GM15510 (cell line): ENCODE measurements around the gene CACNB4.

ENCODE experiments used
- POLR2A ChIP-seq: IDR thresholded peaks from 3 replicates; pipeline ENCODE4 v1.6.1; 2011; ENCODE audit warnings: borderline replicate concordance; ENCODE audit not compliant: insufficient read length; ENCODE audit errors: extremely low read depth

Gene CACNB4

GRCh38 chr2:151967829-151968722, 130.8 kb downstream of the CACNB4 start:
- no peak for TF ChIP-seq POLR2A

DNA sequence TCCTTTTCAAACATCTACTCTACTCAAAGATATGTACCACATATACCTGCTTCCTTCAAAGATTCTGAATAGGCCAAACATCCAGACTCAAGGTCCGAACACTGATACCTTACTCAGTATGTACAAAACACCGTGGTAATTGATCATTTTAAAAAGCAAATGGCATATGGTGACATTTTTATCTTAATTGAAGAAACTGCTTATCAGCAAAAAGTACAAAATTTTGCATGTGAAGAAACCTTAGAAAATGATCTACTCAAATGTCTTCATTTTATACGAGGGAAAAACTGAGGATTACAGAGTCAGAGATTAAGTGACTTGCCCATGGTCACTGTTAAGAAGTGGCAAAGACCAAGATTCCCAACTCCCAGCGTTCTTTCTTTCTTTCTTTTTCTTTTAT, 133.0 kb downstream of the CACNB4 start:
- TF ChIP-seq POLR2A, result no peak

GRCh38 chr2:151961558-151961957, 137.3 kb downstream of the CACNB4 start:
- no peak for TF ChIP-seq POLR2A

GRCh38 chr2:151959238-151959637, 139.6 kb downstream of the CACNB4 start:
- no peak for TF ChIP-seq POLR2A

DNA sequence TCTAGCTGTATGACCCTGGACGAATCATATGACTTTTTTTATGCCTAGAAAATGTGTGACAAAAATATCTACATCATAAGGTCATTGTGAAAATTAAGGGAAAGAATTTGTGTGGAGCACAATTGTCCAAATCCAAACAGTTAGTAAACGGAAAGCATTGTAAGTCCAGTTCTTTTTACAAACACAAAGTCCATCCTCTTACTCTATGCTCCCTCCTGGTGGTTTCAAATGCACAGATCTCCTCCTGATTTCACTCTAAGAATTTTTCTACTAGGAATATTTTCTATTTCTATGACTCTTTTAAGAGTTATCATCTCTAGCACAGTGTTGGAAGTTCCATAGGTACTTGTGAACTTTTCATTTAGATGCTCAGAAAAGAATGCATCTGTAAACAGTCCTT, 145.4 kb downstream of the CACNB4 start:
- TF ChIP-seq POLR2A, result no peak

GRCh38 chr2:151952691-151953456, 146.0 kb downstream of the CACNB4 start:
- no peak for TF ChIP-seq POLR2A

DNA sequence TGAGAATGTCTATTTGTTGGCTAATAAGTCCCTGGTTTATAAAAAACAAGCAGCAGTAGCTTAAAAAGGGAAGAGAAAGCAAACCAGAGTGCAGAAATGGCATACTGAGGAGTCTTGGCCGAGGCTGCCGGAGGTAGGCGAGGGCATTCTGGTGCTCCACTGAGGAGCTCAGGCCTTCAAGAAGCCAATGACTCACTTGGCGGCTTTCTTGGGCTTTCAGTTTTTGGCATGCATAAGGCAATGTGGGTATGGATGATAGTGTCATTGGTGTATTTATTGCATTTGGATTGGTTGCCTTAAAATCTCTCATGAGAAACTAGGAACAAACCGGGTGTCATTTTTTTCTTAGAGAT, 151.1 kb downstream of the CACNB4 start:
- TF ChIP-seq POLR2A, result no peak

DNA sequence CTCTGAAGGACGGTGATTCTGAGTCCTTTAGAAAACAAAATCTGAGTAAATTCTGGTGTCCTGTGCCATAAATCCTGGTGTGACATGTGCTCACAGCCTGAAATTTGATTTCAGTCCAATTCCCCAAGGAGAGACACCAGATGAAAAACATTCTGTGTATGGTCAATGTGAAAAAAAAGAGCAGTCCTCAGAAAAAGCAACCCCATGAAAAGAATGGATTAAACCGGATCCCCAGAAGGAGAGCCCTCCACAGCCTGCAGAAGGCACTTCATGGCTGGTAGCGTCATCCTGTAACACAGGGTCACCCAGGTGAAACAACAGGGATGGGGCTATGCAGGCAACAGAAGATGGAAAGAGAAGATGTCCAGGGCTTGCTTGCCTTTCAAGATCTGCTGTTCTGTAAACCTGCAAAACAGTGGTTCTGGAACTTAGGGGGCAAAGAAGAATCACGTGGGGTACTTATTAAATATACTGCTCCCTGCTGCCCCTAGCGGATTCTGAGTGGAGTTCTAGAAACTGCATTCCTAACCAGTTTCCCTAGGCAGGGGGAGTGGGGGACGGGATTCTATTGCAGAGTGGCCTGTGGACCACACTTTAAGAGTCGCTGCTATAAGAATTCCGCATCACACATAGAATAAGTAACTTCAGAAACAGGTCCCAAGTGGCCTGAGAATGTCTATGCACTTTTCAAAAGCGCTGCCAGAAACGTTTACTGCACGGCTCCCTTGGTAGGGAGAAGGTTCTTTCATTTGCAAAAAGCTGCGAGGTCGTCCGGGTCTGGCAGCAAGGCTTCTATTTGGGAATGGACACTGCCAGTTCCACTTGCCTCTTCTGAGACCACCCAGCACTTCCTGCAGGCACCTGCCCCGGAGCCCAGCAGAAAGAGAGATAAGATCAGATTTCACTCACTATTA, 151.7 kb downstream of the CACNB4 start:
- no peak for TF ChIP-seq POLR2A

DNA sequence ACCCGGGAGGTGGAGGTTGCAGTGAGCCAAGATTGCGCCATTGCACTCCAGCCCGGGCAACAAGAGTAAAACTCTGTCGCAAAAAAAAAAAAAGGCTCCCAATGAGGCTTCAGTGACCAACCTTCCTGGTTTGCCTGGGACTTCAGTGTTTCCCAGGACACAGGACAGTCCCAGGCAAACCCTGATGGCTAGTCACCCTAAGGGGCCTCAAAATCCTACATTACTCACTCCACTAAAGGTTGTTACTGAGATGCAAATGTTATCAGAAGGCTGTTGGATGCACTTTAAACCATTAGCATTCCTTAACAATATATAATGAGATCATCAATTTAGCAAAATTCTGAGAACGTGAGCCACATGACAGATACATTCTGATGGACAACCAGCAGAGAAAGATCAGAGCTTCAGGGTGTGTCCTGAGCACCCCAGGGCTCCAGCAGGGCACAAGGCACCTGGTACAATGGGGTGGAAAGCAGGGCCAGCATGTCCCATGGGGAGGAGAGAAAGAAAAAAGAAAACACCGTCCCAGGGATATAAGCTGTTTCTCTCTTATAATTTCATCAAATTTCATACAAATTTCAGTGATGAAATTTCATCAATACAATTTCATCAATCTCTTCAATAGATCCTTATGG, 152.5 kb downstream of the CACNB4 start:
- no peak for TF ChIP-seq POLR2A

- no peak for TF ChIP-seq POLR2A
These were observed 153.2 kb downstream of the CACNB4 start for GRCh38 chr2:151945602-151946001.

GRCh38 chr2:151945186-151945585, 153.7 kb downstream of the CACNB4 start:
- no peak for TF ChIP-seq POLR2A

GRCh38 chr2:151943461-151943860, 155.4 kb downstream of the CACNB4 start:
- no peak for TF ChIP-seq POLR2A

- no peak for TF ChIP-seq POLR2A
These were observed 160.9 kb downstream of the CACNB4 start for GRCh38 chr2:151937966-151938365.

- no peak for TF ChIP-seq POLR2A
These were observed 162.2 kb downstream of the CACNB4 start for GRCh38 chr2:151936626-151937025.
